Measurements from ENCODE around the gene SCNN1G. TPM values are rescaled to one million over a fixed set of nuclear protein-coding genes. Genes with fewer than 3 reads are reported as not detected.

Gene SCNN1G
- total and polyA plus RNA-seq, 2 of the 13 experiments (the other 11 are each of a cell fraction or from before 2014, with no cell fraction given), result not detected

DNA sequence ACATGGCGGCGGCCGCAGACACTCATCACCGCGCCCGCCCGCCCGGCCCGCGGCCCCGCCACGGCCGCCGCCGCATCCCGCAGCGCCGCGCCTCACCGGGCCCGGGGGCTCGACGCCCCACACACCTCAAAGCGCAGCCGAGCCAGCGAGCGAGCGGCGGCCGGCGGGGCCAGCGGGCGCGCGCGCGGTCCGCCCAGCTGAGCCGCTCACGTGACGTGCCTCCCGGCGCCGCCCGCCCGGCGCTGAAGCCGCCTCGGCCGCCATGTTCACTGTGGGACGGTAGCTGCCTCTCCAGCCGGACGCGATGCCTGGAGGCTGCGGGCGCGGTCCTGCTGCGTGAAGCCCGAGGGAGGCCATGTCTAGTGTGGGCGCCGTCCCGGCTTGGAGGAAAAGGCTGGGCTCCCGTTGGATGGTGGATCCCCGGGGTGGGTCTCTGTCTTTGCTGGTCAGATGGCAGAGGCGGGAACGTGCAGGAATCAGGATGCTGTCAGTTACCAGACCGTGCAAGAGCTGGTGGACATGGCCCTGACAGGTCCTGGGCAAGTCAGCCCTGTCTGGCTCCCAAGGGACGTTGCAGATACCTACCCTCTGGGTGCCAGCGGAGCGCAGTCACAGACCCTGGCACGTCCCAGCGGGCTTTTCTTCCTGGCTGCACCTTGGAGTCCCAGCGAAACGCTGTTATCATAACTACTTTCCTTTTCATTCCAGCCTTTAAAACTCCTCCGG is 33.1 kb upstream of the SCNN1G start, which contains the start of gene USP31 (continued):
- TF ChIP-seq, protein P1, sequence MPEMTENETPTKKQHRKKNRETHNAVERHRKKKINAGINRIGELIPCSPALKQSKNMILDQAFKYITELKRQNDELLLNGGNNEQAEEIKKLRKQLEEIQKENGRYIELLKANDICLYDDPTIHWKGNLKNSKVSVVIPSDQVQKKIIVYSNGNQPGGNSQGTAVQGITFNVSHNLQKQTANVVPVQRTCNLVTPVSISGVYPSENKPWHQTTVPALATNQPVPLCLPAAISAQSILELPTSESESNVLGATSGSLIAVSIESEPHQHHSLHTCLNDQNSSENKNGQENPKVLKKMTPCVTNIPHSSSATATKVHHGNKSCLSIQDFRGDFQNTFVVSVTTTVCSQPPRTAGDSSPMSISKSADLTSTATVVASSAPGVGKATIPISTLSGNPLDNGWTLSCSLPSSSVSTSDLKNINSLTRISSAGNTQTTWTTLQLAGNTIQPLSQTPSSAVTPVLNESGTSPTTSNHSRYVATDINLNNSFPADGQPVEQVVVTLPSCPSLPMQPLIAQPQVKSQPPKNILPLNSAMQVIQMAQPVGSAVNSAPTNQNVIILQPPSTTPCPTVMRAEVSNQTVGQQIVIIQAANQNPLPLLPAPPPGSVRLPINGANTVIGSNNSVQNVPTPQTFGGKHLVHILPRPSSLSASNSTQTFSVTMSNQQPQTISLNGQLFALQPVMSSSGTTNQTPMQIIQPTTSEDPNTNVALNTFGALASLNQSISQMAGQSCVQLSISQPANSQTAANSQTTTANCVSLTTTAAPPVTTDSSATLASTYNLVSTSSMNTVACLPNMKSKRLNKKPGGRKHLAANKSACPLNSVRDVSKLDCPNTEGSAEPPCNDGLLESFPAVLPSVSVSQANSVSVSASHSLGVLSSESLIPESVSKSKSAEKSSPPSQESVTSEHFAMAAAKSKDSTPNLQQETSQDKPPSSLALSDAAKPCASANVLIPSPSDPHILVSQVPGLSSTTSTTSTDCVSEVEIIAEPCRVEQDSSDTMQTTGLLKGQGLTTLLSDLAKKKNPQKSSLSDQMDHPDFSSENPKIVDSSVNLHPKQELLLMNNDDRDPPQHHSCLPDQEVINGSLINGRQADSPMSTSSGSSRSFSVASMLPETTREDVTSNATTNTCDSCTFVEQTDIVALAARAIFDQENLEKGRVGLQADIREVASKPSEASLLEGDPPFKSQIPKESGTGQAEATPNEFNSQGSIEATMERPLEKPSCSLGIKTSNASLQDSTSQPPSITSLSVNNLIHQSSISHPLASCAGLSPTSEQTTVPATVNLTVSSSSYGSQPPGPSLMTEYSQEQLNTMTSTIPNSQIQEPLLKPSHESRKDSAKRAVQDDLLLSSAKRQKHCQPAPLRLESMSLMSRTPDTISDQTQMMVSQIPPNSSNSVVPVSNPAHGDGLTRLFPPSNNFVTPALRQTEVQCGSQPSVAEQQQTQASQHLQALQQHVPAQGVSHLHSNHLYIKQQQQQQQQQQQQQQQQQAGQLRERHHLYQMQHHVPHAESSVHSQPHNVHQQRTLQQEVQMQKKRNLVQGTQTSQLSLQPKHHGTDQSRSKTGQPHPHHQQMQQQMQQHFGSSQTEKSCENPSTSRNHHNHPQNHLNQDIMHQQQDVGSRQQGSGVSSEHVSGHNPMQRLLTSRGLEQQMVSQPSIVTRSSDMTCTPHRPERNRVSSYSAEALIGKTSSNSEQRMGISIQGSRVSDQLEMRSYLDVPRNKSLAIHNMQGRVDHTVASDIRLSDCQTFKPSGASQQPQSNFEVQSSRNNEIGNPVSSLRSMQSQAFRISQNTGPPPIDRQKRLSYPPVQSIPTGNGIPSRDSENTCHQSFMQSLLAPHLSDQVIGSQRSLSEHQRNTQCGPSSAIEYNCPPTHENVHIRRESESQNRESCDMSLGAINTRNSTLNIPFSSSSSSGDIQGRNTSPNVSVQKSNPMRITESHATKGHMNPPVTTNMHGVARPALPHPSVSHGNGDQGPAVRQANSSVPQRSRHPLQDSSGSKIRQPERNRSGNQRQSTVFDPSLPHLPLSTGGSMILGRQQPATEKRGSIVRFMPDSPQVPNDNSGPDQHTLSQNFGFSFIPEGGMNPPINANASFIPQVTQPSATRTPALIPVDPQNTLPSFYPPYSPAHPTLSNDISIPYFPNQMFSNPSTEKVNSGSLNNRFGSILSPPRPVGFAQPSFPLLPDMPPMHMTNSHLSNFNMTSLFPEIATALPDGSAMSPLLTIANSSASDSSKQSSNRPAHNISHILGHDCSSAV (CRISPR knock-in tag; IDR thresholded peaks at IDR 0.05; ENCODE audit: borderline replicate concordance), result 0 out of 2 replicates have a peak, but pooled peaks have one; percentile 76
- no peak for TF ChIP-seq HNF4A (CRISPR knock-in tag; IDR thresholded peaks at IDR 0.05)
- TF ChIP-seq, protein P2, sequence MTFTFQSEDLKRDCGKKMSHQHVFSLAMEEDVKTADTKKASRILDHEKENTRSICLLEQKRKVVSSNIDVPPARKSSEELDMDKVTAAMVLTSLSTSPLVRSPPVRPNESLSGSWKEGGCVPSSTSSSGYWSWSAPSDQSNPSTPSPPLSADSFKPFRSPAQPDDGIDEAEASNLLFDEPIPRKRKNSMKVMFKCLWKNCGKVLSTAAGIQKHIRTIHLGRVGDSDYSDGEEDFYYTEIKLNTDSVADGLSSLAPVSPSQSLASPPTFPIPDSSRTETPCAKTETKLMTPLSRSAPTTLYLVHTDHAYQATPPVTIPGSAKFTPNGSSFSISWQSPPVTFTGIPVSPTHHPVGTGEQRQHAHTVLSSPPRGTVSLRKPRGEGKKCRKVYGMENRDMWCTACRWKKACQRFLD (CRISPR knock-in tag; IDR thresholded peaks at IDR 0.05; ENCODE audit: borderline replicate concordance), result 0 out of 2 replicates have a peak, but pooled peaks have one; percentile 32
- no peak for TF ChIP-seq ZNF562 (CRISPR knock-in tag; IDR thresholded peaks at IDR 0.05; ENCODE audit: borderline replicate concordance)
- TF ChIP-seq ZNF761 (CRISPR knock-in tag; conservative IDR thresholded peaks at IDR 0.05), result peak; percentile 82
- no peak for TF ChIP-seq GTF2F1 (IDR thresholded peaks at IDR 0.05; ENCODE audit: low read length)
- TF ChIP-seq FIP1L1 (IDR thresholded peaks at IDR 0.05; ENCODE audit: borderline replicate concordance, insufficient read depth, low read depth, low read length), result no peak; the same call in 1 of the 2 replicates
- TF ChIP-seq TBL1XR1 (IDR thresholded peaks at IDR 0.05; ENCODE audit: borderline replicate concordance, low read length, partially characterized antibody), result no peak
- TF ChIP-seq KLF12 (CRISPR knock-in tag; IDR thresholded peaks at IDR 0.05; ENCODE audit: borderline replicate concordance), result peak; percentile 100
- TF ChIP-seq SALL1 (CRISPR knock-in tag; IDR thresholded peaks at IDR 0.05), result peak; percentile 96
- TF ChIP-seq AHR (CRISPR knock-in tag; IDR thresholded peaks at IDR 0.05), result peak; percentile 77; the same call in 1 of the 2 replicates
- no peak for TF ChIP-seq FOXJ3 (CRISPR knock-in tag; IDR thresholded peaks at IDR 0.05; ENCODE audit: borderline replicate concordance)
- TF ChIP-seq ZNF230 (CRISPR knock-in tag; IDR thresholded peaks at IDR 0.05), result 0 out of 2 replicates have a peak, but pooled peaks have one; percentile 28
- TF ChIP-seq ZNF326 (CRISPR knock-in tag; IDR thresholded peaks at IDR 0.05; ENCODE audit: borderline replicate concordance), result no peak
- peak; percentile 34 for TF ChIP-seq RNF2 (conservative IDR thresholded peaks at IDR 0.05; ENCODE audit: low read depth)
- peak; percentile 59; the same call in 1 of the 2 replicates for TF ChIP-seq BORCS8-MEF2B (CRISPR knock-in tag; IDR thresholded peaks at IDR 0.05)
- peak; percentile 91 for TF ChIP-seq ZSCAN31 (CRISPR knock-in tag; IDR thresholded peaks at IDR 0.05; ENCODE audit: low read depth)
- TF ChIP-seq TAF15 (IDR thresholded peaks at IDR 0.05; ENCODE audit: low read depth, low read length, poor library complexity, severe bottlenecking), result peak; percentile 64
- TF ChIP-seq RBM39 (IDR thresholded peaks at IDR 0.05; ENCODE audit: low read depth, low read length, poor library complexity, severe bottlenecking), result peak; percentile 81
- TF ChIP-seq ZNF543 (CRISPR knock-in tag; IDR thresholded peaks at IDR 0.05), result 0 out of 2 replicates have a peak, but pooled peaks have one; percentile 16

Data from HepG2 (cell line).